Activated B cell treated with CpG ODN at 0.5 μM for 24 hours (primary cell): Measurements from ENCODE around the gene PDE6D. TPM values are rescaled to one million over a fixed set of nuclear protein-coding genes. Genes with fewer than 3 reads are reported as not detected.
A peak's percentile ranks its signal among the peaks of the same experiment; 100 is the strongest.

ENCODE experiments used
- ATAC-seq: fragments of 200-7000 bp; cut with Tn5 transposase; one replicate; pipeline ENCODE4 v1.10.0; 2021; ENCODE audit warnings: low read depth, mild to moderate bottlenecking, moderate library complexity
- CTCF ChIA-PET: fragments of 350-600 bp; sonication (Branson Sonifier 250); formaldehyde crosslinking; loops from one replicate; lab custom pipeline; 2021; ENCODE audit warnings: antibody characterized with exemption; lab: Charles Lee
- POLR2A ChIA-PET: fragments of 350-600 bp; sonication (Branson Sonifier 250); formaldehyde crosslinking; loops from one replicate; lab custom pipeline; 2021; ENCODE audit warnings: antibody characterized with exemption; lab: Charles Lee
- DNase-seq: peaks from one replicate; pipeline ENCODE4 v3.0.0; 2022
- H3K27ac Mint-ChIP-seq: one replicate; pipeline ENCODE4 v1.8.0; 2020; ENCODE audit warnings: mixed read lengths
- H3K27me3 Mint-ChIP-seq: one replicate; pipeline ENCODE4 v1.8.0; 2021; ENCODE audit warnings: mixed read lengths
- H3K36me3 Mint-ChIP-seq: one replicate; pipeline ENCODE4 v1.8.0; 2021; ENCODE audit warnings: low read depth, mixed read lengths
- H3K4me1 Mint-ChIP-seq: one replicate; pipeline ENCODE4 v1.8.0; 2021; ENCODE audit warnings: mixed read lengths
- H3K4me3 Mint-ChIP-seq: one replicate; pipeline ENCODE4 v1.8.0; 2020; ENCODE audit warnings: mild to moderate bottlenecking, mixed read lengths
- H3K9me3 Mint-ChIP-seq: one replicate; pipeline ENCODE4 v1.8.0; 2020; ENCODE audit warnings: mixed read lengths
- intact Hi-C: fragments of 100-400 bp; cut with micrococcal nuclease; formaldehyde crosslinking; loops from one replicate; pipeline ENCODE4 v1.15.1; 2024
- total RNA-seq: library from RNA; stranded (reverse); gene quantifications from 2 replicates; pipeline ENCODE4 v1.2.3, GENCODE V29; 2022
- TF ChIP-seq, protein P1 (sequence below): fragments of 200-600 bp; IDR thresholded peaks from one replicate; pipeline ENCODE4 v1.8.0; 2022; ENCODE audit warnings: antibody characterized with exemption, mild to moderate bottlenecking

The PDE6D gene
- total RNA-seq, 1 donor from 2014 or later = 41.3 TPM

DNA sequence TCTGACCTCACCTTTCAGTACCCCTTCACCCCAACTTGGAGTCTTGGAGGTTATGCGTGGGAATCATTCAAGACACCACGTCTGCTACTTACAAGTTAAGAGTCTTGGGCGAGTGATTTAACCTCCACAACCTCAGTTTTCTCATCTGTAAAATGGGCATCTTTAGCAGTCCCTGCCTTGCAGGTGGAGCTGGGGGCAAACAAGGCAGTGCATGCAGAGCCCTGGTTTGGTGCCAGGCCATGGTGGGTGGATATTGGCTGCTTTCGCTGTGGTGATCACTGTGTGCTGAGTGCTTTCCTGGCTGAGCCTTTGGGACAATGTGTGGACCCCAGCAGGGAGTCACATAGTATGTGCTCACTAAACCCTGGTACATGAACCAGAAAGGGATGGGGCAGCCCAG lies 93.1 kb downstream of the PDE6D start:
- ChIA-PET POLR2A (interaction anchor here (1.8 to 12.0 kb wide), 3 partner anchors 10 to 27 kb away, joined by 5 to 280 read pairs (median 181); partner anchors contain the start of gene PTMA), CTCF (interaction anchor here (2.4 to 20.2 kb wide), 2 partner anchors 10 to 27 kb away, joined by 13 to 429 read pairs; no protein-coding TSS in a partner anchor)
- intact Hi-C loops = loop anchor here (1.0 to 2.0 kb wide), 4 partner anchors 18 to 76 kb away; no protein-coding TSS in a partner anchor

DNA sequence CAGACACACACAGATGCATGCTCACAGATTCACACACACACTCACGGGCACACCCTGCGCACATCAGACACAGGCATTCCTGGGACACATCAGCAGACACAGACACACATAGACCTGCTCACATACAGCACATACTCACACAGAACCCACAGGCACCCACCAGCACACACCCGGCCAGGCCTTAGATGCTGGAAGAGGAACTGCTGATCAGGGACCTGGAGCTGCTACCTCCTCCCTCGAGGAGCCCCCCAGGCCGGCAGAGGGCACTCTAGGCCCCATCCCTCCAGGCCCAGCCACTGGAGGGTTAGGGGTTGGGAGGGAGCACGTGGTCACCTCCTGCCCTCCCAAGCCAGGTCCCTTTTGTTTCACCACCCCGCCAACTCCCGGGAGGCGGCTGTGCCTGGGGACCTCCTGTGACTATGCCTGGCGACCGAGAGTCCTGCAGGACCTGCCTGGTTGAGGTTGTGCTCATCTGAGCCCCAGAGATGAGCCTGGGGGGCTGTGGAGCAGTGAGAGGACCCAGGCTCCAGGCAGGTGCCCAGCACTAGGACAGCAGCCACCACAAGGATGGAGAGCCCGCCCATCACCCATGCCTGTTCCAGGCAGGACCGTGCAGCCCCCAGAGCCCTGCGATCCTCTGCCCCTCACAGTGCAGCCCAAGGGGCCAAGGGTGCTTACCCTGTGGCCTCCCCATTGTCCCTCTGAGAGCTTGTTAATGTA lies 93.8 kb downstream of the PDE6D start:
- TF ChIP-seq, protein P1, sequence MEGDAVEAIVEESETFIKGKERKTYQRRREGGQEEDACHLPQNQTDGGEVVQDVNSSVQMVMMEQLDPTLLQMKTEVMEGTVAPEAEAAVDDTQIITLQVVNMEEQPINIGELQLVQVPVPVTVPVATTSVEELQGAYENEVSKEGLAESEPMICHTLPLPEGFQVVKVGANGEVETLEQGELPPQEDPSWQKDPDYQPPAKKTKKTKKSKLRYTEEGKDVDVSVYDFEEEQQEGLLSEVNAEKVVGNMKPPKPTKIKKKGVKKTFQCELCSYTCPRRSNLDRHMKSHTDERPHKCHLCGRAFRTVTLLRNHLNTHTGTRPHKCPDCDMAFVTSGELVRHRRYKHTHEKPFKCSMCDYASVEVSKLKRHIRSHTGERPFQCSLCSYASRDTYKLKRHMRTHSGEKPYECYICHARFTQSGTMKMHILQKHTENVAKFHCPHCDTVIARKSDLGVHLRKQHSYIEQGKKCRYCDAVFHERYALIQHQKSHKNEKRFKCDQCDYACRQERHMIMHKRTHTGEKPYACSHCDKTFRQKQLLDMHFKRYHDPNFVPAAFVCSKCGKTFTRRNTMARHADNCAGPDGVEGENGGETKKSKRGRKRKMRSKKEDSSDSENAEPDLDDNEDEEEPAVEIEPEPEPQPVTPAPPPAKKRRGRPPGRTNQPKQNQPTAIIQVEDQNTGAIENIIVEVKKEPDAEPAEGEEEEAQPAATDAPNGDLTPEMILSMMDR = peak; percentile 39
- ChIA-PET POLR2A (interaction anchor here (0.6 to 12.0 kb wide), 7 partner anchors 10 to 74 kb away, joined by 5 to 280 read pairs (median 9); partner anchors contain the start of gene PTMA), CTCF (interaction anchor here (0.6 to 20.2 kb wide), 9 partner anchors 9 to 207 kb away, joined by 3 to 429 read pairs (median 8); partner anchors contain the start of gene PTMA)
- Mint-ChIP-seq H3K9me3 (no peaks in the 10 kb centered on the region), H3K4me1 (peaks cover 39% of the 10 kb centered on the region), H3K27ac (peak overlapping the region; percentile 32), H3K36me3 (no peaks in the 10 kb centered on the region), H3K4me3 (no peak overlapping the region), H3K27me3 (no peaks in the 10 kb centered on the region)
- intact Hi-C loops = loop anchor here (1.0 to 2.0 kb wide), 4 partner anchors 19 to 75 kb away; no protein-coding TSS in a partner anchor
- DNase-seq (peak; percentile 68), ATAC-seq (peak; percentile 91)

More for the DNA sequence above, 93.1 kb downstream of the PDE6D start:
- TF ChIP-seq, protein P1 = no peak
- Mint-ChIP-seq H3K4me1 (peaks cover 33% of the 10 kb centered on the region), H3K9me3 (no peaks in the 10 kb centered on the region), H3K27me3 (no peaks in the 10 kb centered on the region), H3K4me3 (no peak overlapping the region), H3K36me3 (no peaks in the 10 kb centered on the region), H3K27ac (no peak overlapping the region)
- no peak for ATAC-seq
- DNase-seq = no peak

DNA sequence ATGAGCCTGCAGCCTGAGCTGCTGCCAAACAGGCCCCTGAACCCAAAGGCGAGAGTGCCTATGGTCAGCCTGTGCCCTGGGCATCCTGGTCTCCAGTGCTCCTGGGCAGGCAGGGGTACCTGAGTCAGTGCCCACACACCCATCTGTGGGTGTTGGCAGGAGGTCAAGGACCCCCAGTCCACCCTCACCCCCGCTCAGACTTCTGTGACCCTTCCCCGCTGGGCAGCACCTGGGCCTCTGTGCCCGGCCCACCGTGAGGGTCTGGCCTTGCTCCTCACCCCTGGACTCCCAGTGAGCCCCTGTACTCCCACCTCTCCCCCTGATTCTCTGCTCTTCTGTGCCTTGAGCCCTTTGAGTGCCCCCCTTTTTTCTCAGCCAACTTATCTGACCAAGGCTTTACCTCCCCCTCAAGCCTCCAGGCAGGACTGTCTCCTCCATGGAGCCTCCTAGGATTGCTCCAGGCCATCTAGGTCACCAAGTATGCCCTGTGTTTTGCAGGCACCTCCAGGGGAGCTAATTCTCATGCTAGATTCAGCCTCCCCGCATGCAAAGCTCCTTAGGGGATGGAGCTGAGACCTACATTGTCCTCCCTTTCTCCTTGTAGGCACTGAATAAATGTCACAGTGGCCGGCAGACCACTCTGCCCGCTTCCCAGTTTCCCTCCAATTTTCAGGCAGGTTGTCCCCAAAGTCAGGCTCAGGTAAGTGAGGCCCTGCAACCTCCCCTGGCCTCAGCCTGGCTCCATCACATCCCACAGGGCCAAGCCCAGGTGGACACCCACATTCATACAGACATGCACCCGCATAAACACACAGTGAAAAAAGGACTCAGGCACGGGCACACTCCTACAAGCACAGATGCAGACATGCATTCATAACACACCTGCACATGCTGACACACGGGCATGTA lies 94.6 kb downstream of the PDE6D start:
- TF ChIP-seq, protein P1 = no peak
- POLR2A ChIA-PET = interaction anchor here (0.6 to 12.0 kb wide), 9 partner anchors 9 to 82 kb away, joined by 3 to 280 read pairs (median 9); partner anchors contain the start of gene PTMA
- H3K4me1 Mint-ChIP-seq = peaks cover 48% of the 10 kb centered on the region
- H3K27ac Mint-ChIP-seq = peak overlapping the region; percentile 32
- H3K9me3 Mint-ChIP-seq = no peaks in the 10 kb centered on the region
- DNase-seq (no peak), ATAC-seq (no peak)
- intact Hi-C loops = loop anchor here (1.0 to 2.0 kb wide), 4 partner anchors 20 to 74 kb away; no protein-coding TSS in a partner anchor
- no peak overlapping the region for H3K4me3 Mint-ChIP-seq
- H3K36me3 Mint-ChIP-seq = no peaks in the 10 kb centered on the region
- CTCF ChIA-PET = interaction anchor here (1.0 to 20.2 kb wide), 9 partner anchors 9 to 75 kb away, joined by 3 to 429 read pairs (median 8); partner anchors contain the start of gene PTMA
- no peaks in the 10 kb centered on the region for H3K27me3 Mint-ChIP-seq

DNA sequence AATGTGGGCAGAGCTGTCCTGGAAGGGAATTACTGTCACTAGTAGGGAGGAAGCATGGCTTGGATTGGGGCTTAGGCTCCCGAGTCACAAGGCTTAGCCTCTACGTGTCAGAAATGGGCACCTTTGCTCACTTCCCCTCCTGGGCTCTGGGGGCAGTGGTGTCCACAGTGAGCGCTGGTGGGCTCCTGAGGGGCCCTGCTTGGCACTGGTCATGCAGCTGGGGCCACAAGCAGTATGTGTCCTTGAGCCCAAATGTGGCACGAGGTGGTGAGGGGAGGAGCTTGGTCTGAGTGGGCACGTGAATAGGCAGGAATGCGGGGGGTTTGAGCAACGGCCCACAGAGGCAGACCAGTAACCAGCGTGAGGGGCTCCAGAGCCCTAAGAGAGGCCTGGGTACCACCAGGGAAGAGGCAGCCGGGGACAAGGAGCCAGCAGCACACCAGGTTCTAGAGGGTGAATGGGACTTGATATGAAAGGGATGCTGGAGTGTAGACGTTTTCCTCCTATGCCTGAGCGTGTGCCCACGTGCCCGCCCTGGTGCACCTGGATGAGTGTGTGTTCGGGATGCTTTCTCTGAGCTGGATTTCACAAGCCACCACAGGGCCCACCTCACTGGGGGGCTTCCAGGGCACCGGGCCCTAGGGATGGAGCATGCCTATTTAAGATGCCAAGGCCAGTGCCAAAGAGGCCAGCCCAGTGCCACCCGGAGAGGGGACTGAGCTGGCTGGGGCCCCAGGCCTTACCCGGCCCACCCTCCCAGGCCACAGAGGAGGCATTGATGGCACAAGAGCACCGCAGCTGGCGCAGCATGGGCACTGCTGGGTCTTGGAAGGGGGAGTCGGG lies 95.5 kb downstream of the PDE6D start:
- ATAC-seq = no peak
- intact Hi-C loops = loop anchor here (2.0 kb wide), 1 partner anchor 37 kb away; no protein-coding TSS in a partner anchor
- no peaks in the 10 kb centered on the region for H3K36me3 Mint-ChIP-seq
- ChIA-PET POLR2A (interaction anchor here (1.3 to 12.0 kb wide), 5 partner anchors 12 to 81 kb away, joined by 3 to 280 read pairs (median 87); partner anchors contain the start of gene PTMA), CTCF (interaction anchor here (0.8 to 20.2 kb wide), 10 partner anchors 8 to 75 kb away, joined by 3 to 429 read pairs (median 6); partner anchors contain the start of gene PTMA)
- TF ChIP-seq, protein P1 = no peak
- H3K9me3 Mint-ChIP-seq = no peaks in the 10 kb centered on the region
- no peak overlapping the region for H3K4me3 Mint-ChIP-seq
- peaks cover 50% of the 10 kb centered on the region for H3K4me1 Mint-ChIP-seq
- no peaks in the 10 kb centered on the region for H3K27me3 Mint-ChIP-seq
- H3K27ac Mint-ChIP-seq = no peak overlapping the region
- no peak for DNase-seq
